Dedifferentiated amniotic fluid mesenchymal stem cell (primary cell): ENCODE results near the gene RNF213.

Experiments used
- DNase-seq: peaks from one replicate; pipeline ENCODE4 v3.0.0-alpha.2; 2016; ENCODE audit errors: extremely low spot score

The RNF213 gene

GRCh38 chr17:80352216-80352895 lies 91.7 kb downstream of the RNF213 start:
- DNase-seq, result no peak

DNA sequence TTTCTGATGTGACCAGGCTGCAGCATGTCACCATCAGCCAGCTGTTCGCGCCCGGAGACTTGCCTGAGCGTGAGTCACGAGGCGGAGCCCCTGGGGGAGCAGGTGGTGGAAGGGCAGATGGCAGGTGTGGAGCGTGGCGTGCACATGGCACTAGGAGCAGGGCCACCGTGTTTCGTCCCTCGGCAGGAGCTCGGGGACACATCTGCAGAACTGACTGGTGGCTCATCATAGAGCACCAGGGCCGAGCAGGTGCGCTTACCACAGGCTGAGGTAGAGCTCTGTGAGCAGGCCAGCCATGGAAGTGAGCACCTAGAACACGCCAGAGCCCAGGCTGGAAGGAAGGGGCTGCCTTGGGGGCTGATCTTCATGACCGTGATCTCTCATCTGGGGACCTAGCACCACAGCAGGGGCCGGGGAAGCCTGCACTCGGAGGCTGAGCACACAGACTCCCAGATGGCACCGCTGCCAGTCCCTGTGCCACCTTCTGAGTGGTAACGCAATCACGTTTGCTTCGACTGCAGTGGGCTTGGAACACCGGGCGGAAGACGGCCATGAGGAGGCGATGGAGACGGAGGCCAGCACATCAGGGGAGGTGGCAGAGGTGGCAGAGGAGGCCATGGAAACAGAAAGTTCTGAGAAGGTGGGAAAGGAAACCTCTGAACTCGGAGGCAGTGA lies 92.5 kb downstream of the RNF213 start:
- no peak for DNase-seq

DNA sequence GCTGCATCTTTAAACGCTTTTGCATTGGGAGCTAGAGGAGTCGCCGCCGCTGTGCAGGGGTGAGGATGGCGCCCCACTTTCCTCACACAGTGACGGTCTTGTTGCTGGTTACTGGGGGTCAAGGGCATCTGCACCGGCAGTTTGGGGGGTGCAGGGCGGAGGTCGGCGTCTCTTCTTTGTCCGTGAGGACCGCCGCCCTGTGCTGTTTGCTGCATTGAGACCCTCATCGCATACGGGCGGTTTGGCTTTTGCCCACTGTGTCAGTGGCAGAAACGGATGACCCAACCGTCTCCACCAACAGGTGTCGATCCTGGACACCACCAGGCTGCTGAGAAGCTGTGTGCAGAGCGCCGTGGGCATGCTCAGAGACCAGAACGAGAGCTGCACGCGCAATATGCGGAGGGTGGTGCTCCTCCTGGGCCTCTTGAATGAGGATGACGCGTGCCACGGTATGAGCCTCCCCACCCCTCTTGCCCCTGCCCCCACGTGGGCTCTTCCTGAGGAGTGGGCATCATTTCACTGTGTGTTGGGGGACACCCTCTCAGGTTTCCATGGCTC lies 93.1 kb downstream of the RNF213 start:
- no peak for DNase-seq

DNA sequence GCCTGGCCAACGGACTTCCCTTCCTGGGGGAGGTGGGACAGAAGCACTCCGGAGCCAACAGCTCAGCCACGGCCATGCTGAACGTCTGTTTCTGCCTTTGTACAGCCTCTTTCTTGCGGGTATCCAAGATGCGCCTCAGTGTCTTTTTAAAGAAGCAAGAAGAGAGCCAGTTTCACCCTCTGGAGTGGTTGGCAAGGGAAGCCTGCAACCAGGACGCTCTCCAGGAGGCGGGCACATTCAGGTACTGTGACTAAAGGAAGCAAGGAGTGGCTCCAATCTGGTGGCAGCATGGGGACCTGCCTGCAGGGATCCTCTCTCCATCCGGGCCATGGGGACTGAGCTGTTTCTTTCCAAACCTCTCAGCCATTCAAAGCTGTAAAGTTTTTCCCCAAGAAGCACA lies 93.7 kb downstream of the RNF213 start:
- no peak for DNase-seq

DNA sequence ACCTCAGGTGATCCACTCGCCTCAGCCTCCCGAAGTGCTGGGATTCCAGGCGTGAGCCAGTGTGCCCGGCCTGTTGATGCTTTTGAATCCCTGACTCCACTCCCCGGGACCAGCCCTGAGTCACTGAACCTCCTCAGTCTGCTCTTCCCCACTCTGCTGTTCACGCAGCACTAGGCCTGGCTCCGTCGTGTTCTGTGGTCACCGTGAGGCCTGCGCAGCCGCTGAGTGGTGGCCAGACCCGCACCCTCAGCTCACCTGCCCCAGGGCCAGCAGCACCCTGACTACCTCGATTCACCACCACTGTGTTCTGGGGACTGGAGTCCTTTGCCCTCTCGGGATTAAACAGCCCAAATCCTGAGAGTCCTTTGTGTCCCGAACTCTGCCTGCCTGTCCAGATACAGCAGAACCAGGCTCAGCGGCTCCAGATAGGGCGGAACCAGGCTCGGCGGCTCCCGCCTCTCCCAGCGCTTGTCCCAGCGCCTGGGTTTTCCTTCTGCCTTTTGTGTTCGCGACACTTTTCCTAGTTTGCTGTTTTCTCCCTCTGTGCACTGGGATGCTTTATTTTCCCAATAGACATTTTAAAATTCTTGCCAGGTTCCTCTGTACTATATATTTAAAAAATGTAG lies 95.7 kb downstream of the RNF213 start:
- DNase-seq, result no peak

DNA sequence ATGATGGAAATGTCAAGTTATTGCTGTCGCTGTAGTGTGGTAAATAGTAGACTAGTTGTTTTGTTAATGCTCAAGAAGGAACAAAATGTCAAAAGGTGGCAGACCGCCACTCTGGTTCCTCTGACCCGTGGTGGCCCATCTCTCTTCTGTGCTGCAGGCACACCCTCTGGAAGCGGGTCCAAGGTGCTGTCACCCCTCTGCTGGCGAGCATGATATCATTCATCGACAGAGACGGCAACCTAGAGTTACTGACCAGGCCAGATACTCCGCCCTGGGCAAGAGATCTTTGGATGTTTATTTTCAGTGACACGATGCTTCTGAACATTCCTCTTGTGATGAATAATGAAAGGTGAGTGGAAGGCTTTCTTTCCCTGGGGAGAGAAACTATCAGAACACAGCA lies 97.5 kb downstream of the RNF213 start:
- no peak for DNase-seq

DNA sequence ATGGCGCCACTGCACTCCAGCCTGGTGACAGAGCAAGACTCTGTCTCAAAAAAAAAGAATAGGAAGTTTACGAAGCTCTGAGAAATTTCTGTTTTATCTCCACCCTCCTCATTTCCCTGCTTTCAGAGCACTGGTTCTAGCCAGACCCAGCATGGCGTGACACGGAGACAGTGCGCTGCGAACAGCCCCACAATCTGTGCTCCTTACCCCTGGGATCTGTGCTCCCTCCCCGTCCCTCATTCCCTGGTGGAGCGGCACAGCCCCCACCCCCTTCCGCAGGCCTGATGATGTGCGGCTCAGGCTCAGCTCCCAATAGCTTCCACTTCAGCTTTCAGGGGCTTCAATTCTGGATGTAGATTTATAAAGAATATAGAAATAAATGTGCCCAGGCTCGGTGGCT lies 98.2 kb downstream of the RNF213 start:
- no peak for DNase-seq

DNA sequence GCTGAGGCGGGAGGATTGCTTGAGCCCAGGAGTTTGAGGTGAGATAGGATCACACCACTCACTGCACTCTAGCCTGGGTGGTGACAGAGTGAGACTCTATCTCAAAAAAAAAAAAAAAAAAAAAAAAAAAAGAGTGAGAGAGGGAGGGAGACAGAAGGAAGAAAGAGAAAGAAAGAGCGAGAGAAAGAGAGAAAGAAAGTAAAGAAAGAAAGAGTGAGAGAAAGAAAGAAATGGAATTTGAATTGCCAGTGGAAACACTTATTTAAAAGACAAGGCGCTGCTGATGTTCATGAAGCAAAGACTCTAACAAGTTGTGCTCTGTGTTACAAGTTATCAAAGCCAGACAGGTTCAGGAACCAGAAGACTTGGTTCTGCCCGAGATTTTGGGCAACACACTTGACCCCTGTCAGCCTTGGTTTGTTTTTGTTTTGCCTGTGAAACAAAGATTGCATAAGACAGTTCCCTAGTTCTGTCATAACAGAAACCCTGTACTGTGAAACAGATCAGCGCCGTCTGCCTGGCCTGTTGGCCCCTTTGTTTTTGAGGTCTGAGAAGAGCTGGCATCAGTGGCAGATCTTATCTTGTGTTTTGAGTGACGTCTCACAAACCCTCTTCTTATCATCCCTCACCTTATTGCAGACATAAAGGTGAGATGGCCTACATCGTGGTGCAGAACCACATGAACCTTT lies 98.9 kb downstream of the RNF213 start:
- DNase-seq, result no peak

GRCh38 chr17:80360396-80360795 lies 99.7 kb downstream of the RNF213 start:
- no peak for DNase-seq

DNA sequence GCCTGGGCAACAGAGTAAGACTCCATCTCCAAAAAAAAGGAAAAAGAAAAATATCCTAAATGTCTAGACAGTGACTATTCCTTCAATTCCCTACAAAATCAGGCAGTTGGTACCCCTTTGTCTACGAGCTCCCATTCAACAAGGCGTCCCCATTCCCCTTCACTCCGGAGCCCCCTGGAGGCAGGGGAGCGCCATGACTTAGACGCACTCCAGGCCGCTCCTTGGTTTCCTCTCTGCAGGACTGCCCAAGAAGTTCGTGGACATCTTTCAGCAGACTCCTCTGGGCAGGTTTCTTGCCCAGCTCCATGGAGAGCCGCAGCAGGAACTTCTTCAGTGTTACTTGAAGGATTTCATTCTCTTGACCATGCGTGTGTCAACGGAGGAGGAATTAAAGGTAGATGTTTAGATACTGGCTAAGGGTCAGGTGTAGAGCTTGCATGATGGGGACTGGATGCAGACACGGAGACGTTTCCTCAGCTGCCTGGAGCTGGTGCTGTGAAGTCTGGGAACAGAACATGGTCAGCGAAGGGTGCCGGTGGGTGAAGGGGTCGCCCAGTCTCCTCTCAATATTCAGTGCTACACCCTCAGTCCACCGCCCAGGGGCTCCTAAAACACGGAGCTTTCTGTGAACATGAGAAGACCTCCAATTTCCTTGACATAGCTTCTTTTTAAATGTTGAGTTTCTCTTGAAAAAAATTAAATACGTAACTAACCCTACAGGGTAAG lies 101.0 kb downstream of the RNF213 start:
- no peak for DNase-seq

DNA sequence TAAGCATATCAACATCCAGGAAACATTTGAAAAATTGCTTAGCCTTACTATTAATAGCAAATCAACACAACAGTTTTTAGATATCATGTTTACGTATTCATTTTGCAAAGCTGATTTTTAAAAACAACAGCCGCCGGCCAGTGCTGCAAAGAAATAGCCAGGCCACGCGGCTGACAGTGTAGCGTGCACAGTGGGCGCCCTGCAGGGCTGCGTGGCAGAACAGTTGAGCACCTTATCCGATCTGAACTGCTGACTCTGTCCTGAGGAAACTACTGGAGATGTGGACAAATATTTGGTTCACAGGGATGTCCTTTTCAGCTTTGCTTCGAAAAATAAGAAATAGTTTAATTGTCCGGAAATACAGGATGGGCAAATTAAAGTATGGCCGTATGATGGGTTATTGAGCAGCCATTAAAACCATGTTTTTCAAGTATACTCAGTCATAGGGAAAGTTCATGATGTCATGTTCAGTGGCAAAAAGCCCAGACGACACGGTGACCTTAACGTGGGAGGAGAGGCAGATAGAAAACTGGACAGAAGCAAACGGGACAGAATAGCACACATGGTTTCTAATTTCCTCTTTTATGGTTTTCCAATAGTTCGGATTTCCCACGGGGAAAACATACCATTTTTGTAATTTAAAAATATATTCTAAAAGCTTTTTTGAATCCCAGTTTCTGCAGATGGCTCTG lies 101.9 kb downstream of the RNF213 start:
- DNase-seq, result no peak

DNA sequence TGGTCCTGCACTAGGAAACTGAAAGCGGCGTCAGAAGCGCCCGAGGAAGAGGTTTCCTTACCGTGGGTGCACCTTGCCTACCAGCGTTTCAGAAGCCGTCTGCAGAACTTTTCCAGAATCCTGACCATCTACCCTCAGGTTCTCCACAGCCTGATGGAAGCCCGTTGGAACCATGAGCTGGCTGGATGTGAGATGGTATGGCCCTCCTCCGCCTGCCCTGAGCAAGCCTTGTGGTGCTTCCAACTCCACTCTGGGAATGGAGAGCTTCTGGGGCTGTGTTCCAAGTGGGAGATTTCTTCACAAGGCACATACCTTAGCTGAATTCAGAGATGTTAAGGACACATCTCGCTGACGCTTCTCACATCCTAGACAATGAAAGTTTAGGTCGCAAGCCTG lies 102.5 kb downstream of the RNF213 start:
- no peak for DNase-seq

- no peak for DNase-seq
Observed at GRCh38 chr17:80363518-80364090, 103.0 kb downstream of the RNF213 start.

GRCh38 chr17:80364091-80364691 lies 103.5 kb downstream of the RNF213 start:
- no peak for DNase-seq

GRCh38 chr17:80365001-80365965 lies 104.6 kb downstream of the RNF213 start:
- no peak for DNase-seq

DNA sequence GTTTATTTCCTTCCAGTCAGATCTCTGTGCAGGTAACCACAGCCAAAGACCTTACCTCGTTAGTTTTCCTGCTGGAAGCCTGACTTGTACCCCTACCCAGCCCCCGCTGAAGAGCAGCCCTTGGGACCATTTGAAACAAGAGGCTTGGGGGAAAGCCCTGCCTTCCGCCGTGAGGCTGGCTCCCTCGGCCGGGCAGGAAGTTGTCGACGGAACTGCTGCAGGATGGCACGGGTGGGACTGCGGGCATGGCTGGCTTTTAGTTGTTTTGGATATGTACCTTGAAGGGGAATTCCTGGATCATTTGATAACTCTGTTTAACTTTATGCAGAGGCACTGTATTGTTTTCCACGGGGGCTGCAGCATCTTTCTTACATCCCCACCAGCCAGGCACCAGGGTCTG lies 105.3 kb downstream of the RNF213 start:
- DNase-seq, result no peak

DNA sequence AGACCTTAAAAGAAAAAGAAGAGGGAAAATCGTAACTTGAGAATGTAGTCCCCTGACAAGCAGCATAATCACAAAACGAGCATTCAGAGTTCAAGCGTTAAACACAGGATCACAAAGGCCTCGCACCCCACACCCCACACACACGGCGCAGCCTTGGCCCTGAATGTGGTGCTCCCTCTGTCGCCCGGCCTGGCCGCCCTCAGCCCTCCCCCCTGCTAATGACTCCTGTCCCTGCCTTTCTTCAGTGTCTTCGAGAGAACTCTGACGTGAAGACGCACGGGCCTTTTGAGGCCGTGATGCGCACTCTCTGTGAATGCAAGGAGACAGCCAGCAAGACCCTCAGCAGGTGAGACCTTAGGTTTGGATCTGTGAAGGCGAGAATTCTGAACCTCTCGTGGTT lies 106.9 kb downstream of the RNF213 start:
- no peak for DNase-seq

DNA sequence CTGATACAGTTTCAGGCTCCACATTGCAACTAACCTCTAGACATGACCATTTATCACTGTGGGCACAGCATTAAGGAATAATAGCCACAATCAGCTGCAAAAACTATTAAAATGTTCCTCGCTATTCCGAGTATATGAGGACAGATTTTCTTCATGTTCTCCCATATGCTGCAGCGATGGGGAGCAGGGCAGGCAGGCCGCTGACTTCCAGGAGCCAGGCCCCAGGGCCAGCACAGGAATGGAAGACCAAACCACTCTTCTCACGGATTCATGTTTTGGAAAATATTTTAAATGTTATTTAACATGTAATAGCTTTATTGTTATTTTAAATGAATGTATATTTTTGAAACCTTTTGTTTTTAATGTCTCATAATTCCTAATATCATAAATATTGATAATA lies 110.5 kb downstream of the RNF213 start:
- DNase-seq, result no peak

- DNase-seq, result no peak
Observed at GRCh38 chr17:80372456-80372855, 111.8 kb downstream of the RNF213 start.
